GM23338 (cell line): ENCODE measurements around the gene MARCHF3. TPM values are rescaled to one million over a fixed set of nuclear protein-coding genes. Genes with fewer than 3 reads are reported as not detected.

ENCODE experiments used
- ATAC-seq: fragments of 200-7000 bp; cut with Tn5 transposase; 3 replicates; pipeline ENCODE4 v1.9.1; 2020
- DNase-seq: peaks from one replicate; pipeline ENCODE4 v3.0.0-alpha.2; 2015; ENCODE audit warnings: low spot score
- H2AFZ ChIP-seq: fragments of 200-600 bp; sonication (generic); 2 replicates; pipeline ENCODE4 v1.8.0; 2016; ENCODE audit warnings: antibody characterized with exemption, mild to moderate bottlenecking, moderate library complexity
- H3F3A ChIP-seq: fragments of 200-600 bp; sonication (generic); replicated peaks from 2 replicates; pipeline ENCODE4 v1.8.0; 2017; ENCODE audit warnings: antibody characterized with exemption, mixed run types, low read depth
- H3K27ac ChIP-seq: fragments of 200-600 bp; sonication (generic); 2 replicates; pipeline ENCODE4 v1.6.1; 2016; ENCODE audit warnings: low read depth
- H3K27me3 ChIP-seq: fragments of 200-600 bp; sonication (generic); 2 replicates; pipeline ENCODE4 v1.8.0; 2016; ENCODE audit warnings: mild to moderate bottlenecking, mixed run types, moderate library complexity; ENCODE audit not compliant: insufficient read depth
- H3K36me3 ChIP-seq: fragments of 200-600 bp; sonication (generic); 2 replicates; pipeline ENCODE4 v1.8.0; 2016; ENCODE audit warnings: mild to moderate bottlenecking; ENCODE audit not compliant: insufficient read depth
- H3K4me1 ChIP-seq: fragments of 200-600 bp; sonication (generic); 2 replicates; pipeline ENCODE4 v1.8.0; 2016; ENCODE audit warnings: mild to moderate bottlenecking, moderate library complexity; ENCODE audit not compliant: insufficient read depth
- H3K4me2 ChIP-seq: fragments of 200-600 bp; sonication (generic); 2 replicates; pipeline ENCODE4 v1.7.1; 2017; ENCODE audit warnings: mixed run types
- H3K4me3 ChIP-seq: fragments of 200-600 bp; sonication (generic); 2 replicates; pipeline ENCODE4 v1.6.1; 2016; ENCODE audit warnings: mixed run types
- H3K79me2 ChIP-seq: fragments of 200-600 bp; sonication (generic); replicated peaks from 2 replicates; pipeline ENCODE4 v1.8.0; 2017; ENCODE audit warnings: mild to moderate bottlenecking; ENCODE audit not compliant: insufficient read depth
- H3K9me2 ChIP-seq: fragments of 200-600 bp; sonication (generic); 2 replicates; pipeline ENCODE4 v1.8.0; 2017; ENCODE audit not compliant: insufficient read depth
- H4K20me1 ChIP-seq: fragments of 200-600 bp; sonication (generic); replicated peaks from 2 replicates; pipeline ENCODE4 v1.8.0; 2017; ENCODE audit warnings: mild to moderate bottlenecking; ENCODE audit not compliant: insufficient read depth
- H3K27ac Mint-ChIP-seq: 2 replicates; pipeline ENCODE4 v1.8.0; 2020; ENCODE audit warnings: inconsistent platforms, mild to moderate bottlenecking, moderate library complexity, mixed read lengths
- H3K27me3 Mint-ChIP-seq: 3 replicates; pipeline ENCODE4 v1.8.0; 2022; ENCODE audit warnings: low read depth, mild to moderate bottlenecking, moderate library complexity, mixed read lengths, inconsistent platforms; ENCODE audit not compliant: insufficient read depth, poor library complexity
- H3K36me3 Mint-ChIP-seq: 3 replicates; pipeline ENCODE4 v1.8.0; 2021; ENCODE audit warnings: low read depth, mild to moderate bottlenecking, inconsistent platforms, moderate library complexity, mixed read lengths
- H3K4me1 Mint-ChIP-seq: 3 replicates; pipeline ENCODE4 v1.8.0; 2020; ENCODE audit warnings: mild to moderate bottlenecking, inconsistent platforms, mixed read lengths
- H3K4me3 Mint-ChIP-seq: 3 replicates; pipeline ENCODE4 v1.8.0; 2021; ENCODE audit warnings: moderate library complexity, mild to moderate bottlenecking, inconsistent platforms, mixed read lengths
- H3K9me3 Mint-ChIP-seq: 3 replicates; pipeline ENCODE4 v1.8.0; 2020; ENCODE audit warnings: moderate library complexity, mild to moderate bottlenecking, inconsistent platforms, mixed read lengths
- CREB1 ChIP-seq: fragments of 250-450 bp; sonication (Bioruptor Pico); IDR thresholded peaks from 2 replicates; pipeline ENCODE4 v1.5.0; 2020; ENCODE audit warnings: low read depth, mild to moderate bottlenecking, moderate library complexity
- ETS1 ChIP-seq: IDR thresholded peaks from 2 replicates; pipeline ENCODE4 v1.6.1; 2016; ENCODE audit warnings: antibody characterized with exemption
- EZH2 ChIP-seq: fragments of 200-600 bp; sonication (generic); IDR thresholded peaks from one replicate; pipeline ENCODE4 v1.8.0; 2017; ENCODE audit warnings: antibody characterized with exemption, mild to moderate bottlenecking, low read depth; ENCODE audit not compliant: unreplicated experiment
- EZH2phosphoT487 ChIP-seq: fragments of 200-600 bp; sonication (generic); IDR thresholded peaks from one replicate; pipeline ENCODE4 v1.8.1; 2018; ENCODE audit warnings: antibody characterized with exemption; ENCODE audit not compliant: unreplicated experiment
- JUNB ChIP-seq: IDR thresholded peaks from one replicate; pipeline ENCODE4 v1.6.1; 2016; ENCODE audit warnings: antibody characterized with exemption; ENCODE audit not compliant: unreplicated experiment
- NANOG ChIP-seq: IDR thresholded peaks from 2 replicates; pipeline ENCODE4 v1.6.1; 2016; ENCODE audit warnings: antibody characterized with exemption, borderline replicate concordance
- POLR2AphosphoS5 ChIP-seq: IDR thresholded peaks from 2 replicates; pipeline ENCODE4 v1.6.1; 2016; ENCODE audit warnings: antibody characterized with exemption, low read depth
- REST ChIP-seq: IDR thresholded peaks from one replicate; pipeline ENCODE4 v1.6.1; 2018; ENCODE audit warnings: antibody characterized with exemption; ENCODE audit not compliant: unreplicated experiment
- STAT1 ChIP-seq: IDR thresholded peaks from one replicate; pipeline ENCODE4 v1.6.1; 2016; ENCODE audit warnings: antibody characterized with exemption; ENCODE audit not compliant: unreplicated experiment
- ZNF331 ChIP-seq: fragments of 250-450 bp; sonication (Bioruptor Pico); IDR thresholded peaks from 2 replicates; pipeline ENCODE4 v1.5.0; 2020; ENCODE audit warnings: low read depth, mild to moderate bottlenecking, moderate library complexity
- ZNF462 ChIP-seq: fragments of 250-450 bp; sonication (Bioruptor Pico); IDR thresholded peaks from 2 replicates; pipeline ENCODE4 v1.5.0; 2020; ENCODE audit warnings: mild to moderate bottlenecking, moderate library complexity
- polyA plus RNA-seq: library from polyadenylated mRNA; unstranded; fragments of >200 nt; fragmentation: Nextera tagmentation; extraction: Ambion mirVana; gene quantifications from 2 replicates; pipeline ENCODE4 v1.2.1, GENCODE V29; 2016
- total RNA-seq: library from RNA; depleted of rRNA; stranded (reverse); fragments of >200 nt; shearing (Covaris generic); gene quantifications from 2 replicates; pipeline ENCODE4 v1.2.3, GENCODE V29; 2014

Gene MARCHF3
- total and polyA plus RNA-seq, 2 experiments from 2014 or later: 7.0 to 12.7 TPM

- no peaks in the 10 kb centered on the region for H3K36me3 Mint-ChIP-seq
- Histone ChIP-seq H4K20me1 (no peaks in the 10 kb centered on the region), H3K27me3 (no peaks in the 10 kb centered on the region), H3K4me2 (no peak overlapping the region), H3F3A (no peaks in the 10 kb centered on the region), H3K79me2 (no peaks in the 10 kb centered on the region), H3K9me2 (no peaks in the 10 kb centered on the region), H3K4me3 (no peak overlapping the region), H3K4me1 (peaks cover 9% of the 10 kb centered on the region), H3K36me3 (no peaks in the 10 kb centered on the region), H3K27ac (no peak overlapping the region), H2AFZ (no peak overlapping the region)
- H3K27me3 Mint-ChIP-seq: peaks cover 5% of the 10 kb centered on the region
- DNase-seq: no peak
- H3K4me1 Mint-ChIP-seq: peaks cover 30% of the 10 kb centered on the region
- no peak overlapping the region for H3K27ac Mint-ChIP-seq
- H3K4me3 Mint-ChIP-seq: no peak overlapping the region
- ATAC-seq: no peak
- no peak for TF ChIP-seq EZH2phosphoT487
- TF ChIP-seq EZH2: no peak
- no peak for TF ChIP-seq NANOG
- no peak for TF ChIP-seq ZNF331
- TF ChIP-seq ZNF462 (CRISPR knock-in tag): no peak
- no peak for TF ChIP-seq ETS1
- no peak for TF ChIP-seq JUNB
- TF ChIP-seq REST: no peak
- TF ChIP-seq POLR2AphosphoS5: no peak
- no peak for TF ChIP-seq STAT1
- no peak for TF ChIP-seq CREB1 (CRISPR knock-in tag)
- no peaks in the 10 kb centered on the region for H3K9me3 Mint-ChIP-seq
Observed at GRCh38 chr5:126967808-126968466, 62.4 kb downstream of the MARCHF3 start.
